Fibroblast of lung (primary cell): ENCODE results near the gene MUC6. TPM values are rescaled to one million over a fixed set of nuclear protein-coding genes. Genes with fewer than 3 reads are reported as not detected.

Experiments
- DNase-seq, 2 donors: peaks; one replicate each; pipeline versions ENCODE4 v3.0.0 to v3.0.0-alpha.2; 2010; ENCODE audit warnings: low read depth in 2 of 2
- H2AFZ ChIP-seq: 2 replicates; pipeline ENCODE4 v1.5.1; 2012; ENCODE audit warnings: low read length, control low read depth, inconsistent platforms
- H3K27ac ChIP-seq: 2 replicates; pipeline ENCODE4 v1.5.1; 2011; ENCODE audit warnings: low read length, control low read depth; ENCODE audit not compliant: insufficient read depth
- H3K27me3 ChIP-seq: 2 replicates; pipeline ENCODE4 v1.5.1; 2011; ENCODE audit warnings: mild to moderate bottlenecking, low read length; ENCODE audit not compliant: control insufficient read depth, insufficient read depth
- H3K36me3 ChIP-seq: 2 replicates; pipeline ENCODE4 v1.5.1; 2011; ENCODE audit warnings: low read length; ENCODE audit not compliant: control insufficient read depth, insufficient read depth
- H3K4me1 ChIP-seq: 2 replicates; pipeline ENCODE4 v1.5.1; 2011; ENCODE audit warnings: low read length; ENCODE audit not compliant: control insufficient read depth, insufficient read depth; ENCODE audit errors: extremely low read depth
- H3K4me2 ChIP-seq: 2 replicates; pipeline ENCODE4 v1.5.1; 2011; ENCODE audit warnings: low read length, control low read depth; ENCODE audit not compliant: insufficient read depth; ENCODE audit errors: extremely low read depth
- H3K4me3 ChIP-seq, 4 experiments: fragments of 200-600 bp in 1 of 4; sonication (generic) in 1 of 4; replicated peaks in 1 of 4; 2 replicates each; pipeline ENCODE4 v1.5.1; 2011 to 2016; ENCODE audit warnings: low read length in 4 of 4, low read depth in 3 of 4, mild to moderate bottlenecking in 3 of 4, control low read depth in 2 of 4, inconsistent platforms in 1 of 4, mixed read lengths in 1 of 4; ENCODE audit not compliant: insufficient read depth in 1 of 4; ENCODE audit errors: control extremely low read depth in 1 of 4
- H3K79me2 ChIP-seq: 2 replicates; pipeline ENCODE4 v1.5.1; 2012; ENCODE audit warnings: mild to moderate bottlenecking, low read length, inconsistent platforms; ENCODE audit not compliant: control insufficient read depth, insufficient read depth
- H3K9ac ChIP-seq: 2 replicates; pipeline ENCODE4 v1.5.1; 2011; ENCODE audit warnings: mild to moderate bottlenecking, low read length, control low read depth; ENCODE audit not compliant: insufficient read depth
- H3K9me3 ChIP-seq: 2 replicates; pipeline ENCODE4 v1.5.1; 2012; ENCODE audit warnings: low read depth, low read length; ENCODE audit not compliant: control insufficient read depth, insufficient read depth
- H4K20me1 ChIP-seq: 2 replicates; pipeline ENCODE4 v1.5.1; 2011; ENCODE audit warnings: low read length; ENCODE audit not compliant: control insufficient read depth, insufficient read depth; ENCODE audit errors: extremely low read depth
- EZH2 ChIP-seq: IDR thresholded peaks from 2 replicates; pipeline ENCODE4 v1.5.1; 2012; ENCODE audit warnings: low read length, control low read depth, mild to moderate bottlenecking; ENCODE audit errors: missing control alignments
- polyA plus RNA-seq, 2 donors: library from polyadenylated mRNA; depleted of rRNA in 1 of 2; stranded (reverse) in 1 of 2; unstranded in 1 of 2; fragments of >200 nt; gene quantifications; 2 replicates each; pipeline ENCODE4 v1.2.1, GENCODE V29; 2011 to 2012; ENCODE audit warnings: missing spikeins in 1 of 2
- total RNA-seq: library from RNA; depleted of rRNA; stranded (reverse); fragments of >200 nt; gene quantifications from 2 replicates; pipeline ENCODE4 v1.2.1, GENCODE V29; 2014
- TF ChIP-seq, protein P1 (sequence below), 2 donors: IDR thresholded peaks in 1 of 2; conservative IDR thresholded peaks in 1 of 2; 1 replicate in 1 of 2; 2 replicates in 1 of 2; pipeline ENCODE4 v1.5.1; 2011 to 2012; ENCODE audit warnings: low read length in 2 of 2, control low read depth in 1 of 2, inconsistent platforms in 1 of 2, low read depth in 1 of 2, mild to moderate bottlenecking in 1 of 2

Gene MUC6
- total and polyA plus RNA-seq, 2 donors (not counting 1 experiment from before 2014, with no cell fraction given), result not detected

DNA sequence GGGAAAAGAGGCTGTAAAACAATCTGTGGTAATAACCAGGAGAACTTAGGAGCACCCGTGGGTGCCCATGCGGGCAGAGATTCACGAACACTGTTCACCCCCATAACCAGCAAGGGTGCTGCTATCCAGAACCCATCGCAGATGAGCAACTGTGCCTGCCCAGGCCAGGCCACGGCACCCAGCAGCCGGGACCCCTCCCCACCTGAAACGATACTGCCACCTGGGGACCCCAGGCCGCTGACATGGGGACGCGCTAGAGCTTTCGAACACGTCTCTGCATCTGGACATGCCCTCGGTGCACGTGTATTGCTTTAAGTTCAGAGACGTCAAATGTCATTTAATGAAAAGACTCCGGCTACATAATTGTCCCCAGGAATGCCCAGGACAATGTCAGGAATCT lies 23.9 kb upstream of the MUC6 start:
- Histone ChIP-seq H3K4me2 (no peak overlapping the region), H3K4me3 (no peak overlapping the region), H3K9me3 (no peaks in the 10 kb centered on the region), H4K20me1 (no peaks in the 10 kb centered on the region), H3K79me2 (no peaks in the 10 kb centered on the region), H2AFZ (no peak overlapping the region), H3K36me3 (no peaks in the 10 kb centered on the region), H3K27ac (no peak overlapping the region), H3K9ac (no peak overlapping the region), H3K27me3 (peaks cover 8% of the 10 kb centered on the region), H3K4me1 (no peaks in the 10 kb centered on the region)
- TF ChIP-seq, protein P1, sequence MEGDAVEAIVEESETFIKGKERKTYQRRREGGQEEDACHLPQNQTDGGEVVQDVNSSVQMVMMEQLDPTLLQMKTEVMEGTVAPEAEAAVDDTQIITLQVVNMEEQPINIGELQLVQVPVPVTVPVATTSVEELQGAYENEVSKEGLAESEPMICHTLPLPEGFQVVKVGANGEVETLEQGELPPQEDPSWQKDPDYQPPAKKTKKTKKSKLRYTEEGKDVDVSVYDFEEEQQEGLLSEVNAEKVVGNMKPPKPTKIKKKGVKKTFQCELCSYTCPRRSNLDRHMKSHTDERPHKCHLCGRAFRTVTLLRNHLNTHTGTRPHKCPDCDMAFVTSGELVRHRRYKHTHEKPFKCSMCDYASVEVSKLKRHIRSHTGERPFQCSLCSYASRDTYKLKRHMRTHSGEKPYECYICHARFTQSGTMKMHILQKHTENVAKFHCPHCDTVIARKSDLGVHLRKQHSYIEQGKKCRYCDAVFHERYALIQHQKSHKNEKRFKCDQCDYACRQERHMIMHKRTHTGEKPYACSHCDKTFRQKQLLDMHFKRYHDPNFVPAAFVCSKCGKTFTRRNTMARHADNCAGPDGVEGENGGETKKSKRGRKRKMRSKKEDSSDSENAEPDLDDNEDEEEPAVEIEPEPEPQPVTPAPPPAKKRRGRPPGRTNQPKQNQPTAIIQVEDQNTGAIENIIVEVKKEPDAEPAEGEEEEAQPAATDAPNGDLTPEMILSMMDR (conservative IDR thresholded peaks at IDR 0.05 in 1 of 2, IDR thresholded peaks at IDR 0.05 in 1 of 2; ENCODE audit: low read depth in 1 of 2, low read length in 2 of 2), result no peak
- no peak for TF ChIP-seq EZH2
- no peak for DNase-seq

DNA sequence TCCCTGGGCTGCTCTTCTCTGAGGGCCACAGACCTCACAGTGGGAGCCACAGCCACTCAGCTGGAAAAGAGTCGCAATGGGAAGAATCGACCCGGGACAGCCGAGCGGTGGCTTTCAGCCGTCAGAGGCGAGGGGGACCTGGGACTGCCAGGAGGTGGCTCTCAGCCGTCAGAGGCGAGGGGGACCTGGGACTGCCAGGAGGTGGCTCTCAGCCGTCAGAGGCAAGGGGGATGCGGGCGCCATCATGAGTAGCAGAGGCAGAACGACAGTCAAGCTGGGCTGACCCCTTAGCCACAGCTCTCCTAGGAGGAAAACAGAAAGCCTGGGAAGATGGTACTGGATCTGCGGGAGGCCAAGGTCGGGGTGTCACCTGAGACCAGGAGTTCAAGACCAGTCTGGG lies 23.2 kb upstream of the MUC6 start:
- no peaks in the 10 kb centered on the region for H3K4me1 ChIP-seq
- TF ChIP-seq, protein P1 (conservative IDR thresholded peaks at IDR 0.05 in 1 of 2, IDR thresholded peaks at IDR 0.05 in 1 of 2; ENCODE audit: low read depth in 1 of 2, low read length in 2 of 2), result no peak
- no peak for TF ChIP-seq EZH2
- H4K20me1 ChIP-seq, result no peaks in the 10 kb centered on the region
- no peak overlapping the region for H2AFZ ChIP-seq
- H3K27ac ChIP-seq, result no peak overlapping the region
- H3K4me2 ChIP-seq, result no peak overlapping the region
- no peak overlapping the region for H3K4me3 ChIP-seq
- no peaks in the 10 kb centered on the region for H3K36me3 ChIP-seq
- H3K27me3 ChIP-seq, result peaks cover 8% of the 10 kb centered on the region
- no peak for DNase-seq
- H3K9me3 ChIP-seq, result no peaks in the 10 kb centered on the region
- H3K79me2 ChIP-seq, result no peaks in the 10 kb centered on the region
- H3K9ac ChIP-seq, result no peak overlapping the region

DNA sequence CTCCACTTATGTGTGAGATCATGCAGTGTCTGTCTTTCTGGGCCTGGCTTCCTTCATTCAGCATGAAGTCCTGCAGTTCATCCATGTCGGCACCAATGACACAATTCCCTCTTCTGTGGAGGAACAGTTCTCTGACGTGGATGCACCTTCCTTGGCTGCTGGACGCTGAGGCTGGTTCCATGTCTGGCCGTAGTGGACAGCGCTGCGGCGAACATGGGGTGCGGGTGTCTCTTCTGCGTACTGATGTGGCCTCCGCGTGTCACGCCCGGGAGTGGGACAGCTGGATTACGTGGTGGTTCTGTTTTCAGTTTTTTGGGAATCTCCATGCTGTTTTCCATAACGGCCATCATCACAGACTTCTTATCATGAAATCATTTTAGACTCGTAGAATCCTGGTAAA lies 21.3 kb upstream of the MUC6 start:
- H3K27ac ChIP-seq, result no peak overlapping the region
- H3K4me3 ChIP-seq, result no peak overlapping the region
- no peaks in the 10 kb centered on the region for H3K36me3 ChIP-seq
- no peaks in the 10 kb centered on the region for H3K79me2 ChIP-seq
- H2AFZ ChIP-seq, result no peak overlapping the region
- no peak for TF ChIP-seq EZH2
- TF ChIP-seq, protein P1 (conservative IDR thresholded peaks at IDR 0.05 in 1 of 2, IDR thresholded peaks at IDR 0.05 in 1 of 2; ENCODE audit: low read depth in 1 of 2, low read length in 2 of 2), result no peak
- H3K27me3 ChIP-seq, result peaks cover 12% of the 10 kb centered on the region
- H4K20me1 ChIP-seq, result no peaks in the 10 kb centered on the region
- no peak overlapping the region for H3K9ac ChIP-seq
- no peak for DNase-seq
- H3K4me2 ChIP-seq, result no peak overlapping the region
- no peaks in the 10 kb centered on the region for H3K4me1 ChIP-seq
- H3K9me3 ChIP-seq, result no peaks in the 10 kb centered on the region
